C1 segment of cervical spinal cord (tissue), 14 donors: Measurements from ENCODE around the gene TP53BP1.

Source experiments
- DNase-seq, 14 donors: peaks; one replicate each; lab custom pipeline; 2025; lab: John Stamatoyannopoulos, UW

The TP53BP1 gene

DNA sequence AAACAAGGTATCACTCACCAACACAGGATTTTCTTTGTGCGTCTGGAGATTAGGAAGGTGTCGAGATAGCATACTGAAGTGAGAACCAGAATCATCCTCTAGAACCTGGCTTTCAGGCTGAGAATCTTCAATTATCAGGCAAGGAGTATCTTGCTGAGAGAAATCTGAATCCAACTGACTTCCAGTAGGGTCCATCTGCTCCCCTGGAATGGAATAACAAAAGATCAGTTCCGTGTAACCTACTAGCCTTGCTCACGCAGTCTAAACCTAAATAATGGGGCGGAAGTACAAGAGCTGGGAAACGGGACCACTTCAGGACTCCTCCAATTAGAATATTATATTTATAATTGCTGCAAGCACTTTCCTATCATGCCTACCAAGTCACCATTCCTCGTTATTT lies 690 bp downstream of the TP53BP1 start:
- DNase-seq: peak in 1 of 14 donors; percentile 30

DNA sequence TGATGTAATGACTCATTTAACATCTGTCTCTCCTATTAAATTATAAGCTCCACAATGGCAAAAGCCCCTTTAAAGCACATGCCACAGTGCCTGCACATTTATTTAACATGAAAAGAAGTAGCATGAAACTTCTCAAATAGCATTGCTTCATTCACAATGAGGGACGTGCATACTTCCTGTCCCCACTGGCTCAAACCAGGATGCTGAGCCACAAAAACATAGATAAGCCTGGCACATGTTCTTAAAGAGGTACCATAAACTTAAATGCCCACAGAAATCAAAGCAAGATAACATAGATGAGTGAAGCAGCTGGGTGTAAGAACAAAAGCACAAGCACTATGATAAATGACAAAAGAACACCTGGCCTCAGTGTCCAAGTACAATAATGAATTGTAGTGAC lies 3.8 kb downstream of the TP53BP1 start:
- no peak for DNase-seq

DNA sequence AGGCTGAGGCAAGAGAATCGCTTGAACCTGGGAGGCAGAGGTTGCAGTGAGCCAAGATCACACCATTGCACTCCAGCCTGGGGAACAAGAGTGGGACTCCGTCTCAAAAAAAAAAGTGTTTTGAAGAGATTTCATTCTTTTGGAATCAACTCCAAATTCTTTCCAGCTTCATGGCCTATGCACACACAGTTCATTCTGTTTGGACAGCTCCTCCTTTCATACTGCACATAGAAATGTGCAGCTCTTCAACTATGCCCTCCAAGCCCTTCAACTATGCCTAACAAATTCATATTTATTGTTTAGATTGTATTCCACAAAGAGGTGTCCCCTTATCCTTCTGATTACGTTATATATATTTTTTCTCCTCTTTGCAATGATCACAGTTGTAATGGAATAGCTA lies 4.2 kb downstream of the TP53BP1 start:
- DNase-seq: no peak

DNA sequence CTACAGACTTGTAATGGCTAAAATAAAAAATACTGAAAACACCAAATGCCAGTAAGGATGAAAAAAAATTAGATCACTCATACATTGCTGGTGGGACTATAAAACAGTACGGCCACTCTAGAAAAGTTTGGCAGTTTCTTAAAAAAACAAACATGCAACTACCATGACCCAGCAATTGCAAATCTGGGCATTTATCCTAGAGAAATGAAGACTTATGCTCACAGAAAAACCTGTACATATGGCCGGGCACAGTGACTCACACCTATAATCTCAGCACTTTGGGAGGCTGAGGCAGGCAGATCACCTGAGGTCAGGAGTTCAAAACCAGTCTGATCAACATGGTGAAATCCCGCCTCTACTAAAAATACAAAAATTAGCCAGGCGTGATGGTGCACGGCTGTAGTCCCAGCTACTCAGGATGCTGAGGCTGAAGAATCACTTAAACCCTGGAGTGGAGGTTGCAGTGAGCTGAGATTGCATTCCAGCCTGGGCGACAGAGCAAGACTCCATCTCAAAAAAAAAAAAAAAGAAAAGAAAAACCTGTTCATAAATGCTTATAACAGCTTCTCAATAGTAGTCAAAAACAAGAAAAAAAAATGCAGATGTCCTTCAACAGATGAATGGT lies 5.6 kb downstream of the TP53BP1 start:
- DNase-seq: no peak

DNA sequence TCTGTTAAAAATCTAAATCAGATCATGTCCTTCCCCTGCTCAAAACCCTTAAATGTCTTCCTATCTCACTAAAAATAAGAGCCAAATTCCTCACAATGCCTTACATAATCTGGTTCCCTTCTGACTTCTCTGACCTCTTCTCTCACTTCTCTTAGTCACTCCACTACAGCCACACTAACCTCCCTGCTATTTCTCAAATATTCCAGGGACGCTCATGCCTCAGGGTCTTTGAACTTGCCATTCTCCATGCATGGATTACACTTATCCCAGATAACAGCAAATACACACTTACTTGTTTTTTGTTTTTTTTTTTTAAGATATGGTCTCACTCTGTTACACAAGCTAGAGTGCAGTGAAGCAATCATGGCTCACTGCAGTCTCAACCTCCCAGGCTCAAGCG lies 8.5 kb downstream of the TP53BP1 start:
- DNase-seq: no peak

DNA sequence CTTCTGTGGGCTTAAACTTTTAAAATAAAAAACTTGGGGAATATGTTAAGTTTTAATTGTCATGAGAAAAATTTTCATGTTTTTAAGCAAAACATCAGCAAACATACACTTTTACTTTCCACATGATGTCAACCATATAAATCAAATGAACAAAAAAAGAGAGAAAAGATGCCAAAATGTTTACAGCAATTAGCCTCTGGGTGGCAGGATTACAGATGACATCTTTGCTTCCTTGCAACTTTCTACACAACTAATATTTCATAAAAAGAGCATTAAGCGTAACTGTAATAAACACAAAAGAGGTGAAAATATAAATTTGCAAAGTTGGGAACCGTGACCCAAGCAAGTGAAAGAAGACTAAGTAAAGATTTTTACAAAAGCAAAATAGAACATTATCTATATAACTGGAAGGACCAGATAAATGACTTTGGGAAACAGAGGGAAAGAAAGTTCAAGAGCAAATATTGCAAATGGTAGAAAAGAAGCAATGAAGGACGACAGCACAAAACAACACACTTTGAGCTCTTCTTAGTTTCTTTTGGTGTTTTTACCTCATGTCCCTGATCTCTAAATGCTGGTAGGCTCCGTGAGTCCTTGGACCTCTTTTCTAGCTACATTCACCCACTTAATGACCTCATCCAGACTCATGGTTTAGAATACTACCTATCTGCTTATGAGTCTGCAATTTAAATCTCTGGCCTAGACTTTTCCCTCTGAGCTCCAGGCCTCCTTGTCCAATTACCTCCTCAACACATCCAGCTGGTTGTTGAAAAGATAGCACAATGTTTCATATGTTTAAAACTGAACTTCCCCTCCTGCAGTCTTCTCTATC lies 9.4 kb downstream of the TP53BP1 start:
- peak in 1 of 14 donors; percentile 10 for DNase-seq

DNA sequence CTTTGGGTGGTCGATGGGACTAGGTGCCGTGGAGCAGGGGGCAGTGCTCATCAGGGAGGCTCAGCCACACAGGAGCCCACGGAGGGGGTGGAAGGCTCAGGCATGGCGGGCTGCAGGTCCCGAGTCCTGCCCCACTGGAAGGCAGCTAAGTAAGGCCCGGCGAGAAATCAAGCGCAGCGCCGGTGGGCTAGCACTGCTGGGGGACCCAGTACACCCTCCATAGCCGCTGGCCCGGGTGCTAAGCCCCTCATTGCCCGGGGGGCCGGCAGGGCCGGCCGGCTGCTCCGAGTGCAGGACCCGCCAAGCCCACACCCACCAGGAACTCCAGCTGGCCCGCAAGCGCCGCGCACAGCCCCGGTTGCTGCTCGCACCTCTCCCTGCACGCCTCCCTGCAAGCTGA lies 19.1 kb downstream of the TP53BP1 start:
- DNase-seq: no peak

DNA sequence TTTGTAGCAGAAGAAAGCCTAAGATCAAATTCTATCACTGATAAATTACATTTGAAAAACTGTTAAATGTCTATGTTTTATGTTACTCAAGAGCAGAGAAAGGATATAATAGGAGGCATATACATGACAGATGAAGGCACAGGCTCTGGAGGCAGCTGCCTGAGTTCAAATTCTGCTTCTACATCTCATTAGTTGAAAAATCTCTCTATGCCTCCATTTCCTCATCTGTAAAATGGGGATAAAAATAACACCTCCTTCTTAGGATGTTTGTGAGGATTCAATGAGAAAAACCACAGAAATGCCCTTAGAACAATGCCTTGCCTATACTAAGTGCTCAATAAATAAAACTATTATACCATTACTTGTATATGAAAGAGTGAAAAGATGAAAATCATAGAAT lies 21.0 kb downstream of the TP53BP1 start:
- DNase-seq: no peak

DNA sequence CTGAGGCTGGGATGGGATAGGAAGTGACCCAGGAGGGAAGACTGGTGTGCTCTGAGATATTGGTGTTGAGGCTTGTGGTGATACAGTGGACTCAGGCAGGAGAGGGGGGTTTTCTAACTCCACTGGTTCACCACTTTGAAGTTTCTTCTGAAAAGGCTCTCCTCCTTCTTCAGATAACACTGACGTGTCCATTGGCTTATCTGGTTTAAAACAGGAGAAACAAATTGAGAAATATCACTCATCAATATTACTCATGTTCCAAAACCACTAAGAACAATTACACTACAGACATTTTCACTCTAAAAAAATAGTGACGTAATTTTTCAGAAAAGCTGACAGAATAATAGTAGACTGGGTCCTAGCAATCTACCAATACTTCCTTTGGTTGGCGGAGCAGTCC lies 23.1 kb downstream of the TP53BP1 start:
- no peak for DNase-seq

DNA sequence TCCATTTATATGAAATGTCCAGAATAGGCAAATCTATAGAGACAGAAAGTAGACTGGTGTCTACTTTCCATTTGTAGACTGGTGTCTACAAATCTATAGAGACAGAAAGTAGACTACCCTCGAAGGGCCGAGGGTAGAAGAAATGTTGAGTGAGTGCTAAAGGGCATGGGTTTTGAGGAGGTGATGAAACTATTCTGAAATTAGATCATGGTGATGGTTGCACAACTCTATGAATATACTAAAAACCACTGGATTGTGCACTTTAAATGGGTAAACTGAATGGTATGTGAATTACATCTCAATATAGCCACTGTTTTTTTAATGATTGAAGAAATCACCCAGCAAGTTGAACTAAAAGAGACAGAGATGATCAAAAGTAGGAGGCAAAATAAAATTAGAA lies 27.9 kb downstream of the TP53BP1 start:
- no peak for DNase-seq

DNA sequence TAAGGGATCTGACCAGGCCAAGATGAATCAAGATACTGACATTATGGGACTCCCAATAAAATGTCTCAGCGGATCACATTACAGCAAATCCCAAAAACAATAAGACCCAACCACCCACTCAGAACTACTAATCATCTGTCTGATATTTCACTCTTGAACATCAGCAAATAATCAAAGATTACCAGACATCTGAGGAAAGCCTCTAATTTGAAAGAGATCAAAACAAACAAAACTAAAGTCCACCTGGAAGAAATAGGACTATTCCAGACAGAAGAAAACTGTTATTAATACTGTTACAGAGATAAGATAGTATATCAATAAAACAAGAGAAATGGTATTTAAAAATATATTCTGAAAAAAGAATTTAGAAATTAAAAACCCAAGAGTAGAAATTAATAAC lies 29.0 kb downstream of the TP53BP1 start:
- no peak for DNase-seq

DNA sequence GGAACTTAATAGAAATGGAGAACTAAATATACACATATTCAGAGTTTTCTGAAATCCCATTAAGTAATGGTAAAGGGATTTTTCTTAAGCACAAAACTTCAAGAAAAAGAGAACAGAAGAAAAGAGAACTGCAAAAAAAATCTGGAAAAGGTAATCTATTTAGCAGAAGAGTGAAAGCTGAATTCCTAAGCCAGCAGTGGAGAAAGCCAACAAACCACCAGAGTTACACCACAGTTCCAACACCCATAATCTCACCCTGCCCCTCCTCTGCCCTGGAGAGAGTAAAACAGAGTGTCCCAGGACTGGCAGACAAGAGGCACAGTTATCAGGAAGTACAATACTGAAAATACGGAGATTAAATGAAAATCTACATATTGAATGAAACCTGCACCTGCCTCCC lies 29.4 kb downstream of the TP53BP1 start:
- no peak for DNase-seq

DNA sequence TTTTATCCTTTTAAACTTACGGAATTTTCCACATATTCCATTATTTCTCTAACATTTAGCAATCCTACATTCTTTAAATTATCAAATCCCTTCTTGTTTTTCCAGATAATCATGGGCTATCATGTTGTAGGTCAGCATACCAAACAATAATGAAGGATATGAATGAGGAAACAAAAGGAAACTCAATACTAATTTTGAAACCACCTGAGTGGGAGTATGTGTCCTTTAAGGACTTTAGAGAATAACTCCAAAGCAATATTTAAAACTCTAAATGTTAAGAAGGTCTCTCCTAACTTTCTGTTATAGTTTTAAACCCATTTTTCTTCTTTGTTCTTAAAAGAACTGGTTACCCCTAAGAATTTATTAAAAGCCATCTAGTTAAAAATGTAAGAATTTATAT lies 43.0 kb downstream of the TP53BP1 start:
- no peak for DNase-seq

DNA sequence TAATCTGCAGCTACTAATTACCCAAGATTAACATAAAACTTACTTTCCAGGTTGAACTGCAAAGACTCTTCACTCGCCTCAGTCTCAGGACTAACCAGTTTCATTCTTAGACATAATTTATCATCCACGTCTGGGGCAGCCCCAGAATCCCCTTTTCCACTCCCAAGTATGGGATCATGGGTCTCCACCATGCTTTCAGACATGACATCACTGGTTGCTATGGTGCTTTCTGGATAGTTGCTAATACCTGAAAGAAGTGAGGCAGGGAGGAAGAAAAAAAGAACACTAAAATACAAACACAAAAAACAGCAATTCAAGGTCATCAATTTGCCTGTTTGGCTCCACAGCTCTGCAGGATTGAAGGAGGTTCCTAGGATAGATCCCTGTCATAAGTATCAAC lies 46.6 kb downstream of the TP53BP1 start:
- DNase-seq: no peak

DNA sequence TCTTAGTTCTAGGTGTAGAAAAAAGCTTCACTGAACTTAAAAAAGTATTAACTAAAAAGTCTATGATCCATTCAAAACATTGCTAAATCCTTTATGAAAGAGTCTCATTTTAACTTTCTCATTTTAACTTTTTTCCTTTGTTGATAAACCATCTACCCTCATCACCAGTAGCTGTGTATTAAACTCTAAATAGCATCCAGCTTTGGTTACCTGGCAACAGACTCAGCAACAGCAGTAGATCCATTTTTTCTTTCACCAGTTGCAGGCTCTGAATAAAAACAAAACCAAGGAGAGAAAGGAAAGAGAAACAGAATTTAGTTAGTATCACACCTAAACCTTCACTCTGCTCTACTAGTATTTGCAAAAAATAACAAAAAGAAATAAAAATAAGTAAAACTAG lies 51.6 kb downstream of the TP53BP1 start:
- DNase-seq: peak in 1 of 14 donors; percentile 21

DNA sequence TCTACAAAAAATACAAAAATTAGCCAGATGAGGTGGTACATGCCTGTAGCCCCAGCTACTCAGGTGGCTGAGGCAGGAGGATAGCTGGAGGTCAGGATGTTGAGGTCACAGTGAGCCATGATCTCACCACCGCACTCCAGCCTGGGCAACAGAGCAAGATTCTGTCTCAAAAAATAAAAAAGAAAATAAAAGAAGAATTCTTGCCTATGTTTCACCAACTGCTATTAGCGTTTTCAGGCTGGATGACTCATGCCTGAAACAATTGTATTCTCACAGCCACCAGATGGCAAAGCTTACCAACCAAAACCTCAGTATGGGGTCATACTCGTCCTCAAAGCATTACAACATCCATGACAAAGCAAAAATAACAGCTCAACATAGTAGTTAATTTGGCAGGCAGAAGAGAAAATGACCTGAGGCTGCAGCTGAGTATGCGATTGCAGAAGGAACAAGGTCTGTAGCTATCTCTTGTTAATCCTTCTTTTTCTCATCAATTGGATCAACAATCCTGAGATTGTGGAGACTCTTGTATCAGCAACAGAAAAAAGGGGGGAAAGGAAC lies 52.2 kb downstream of the TP53BP1 start:
- DNase-seq: peak in 12 of 14 donors; percentile 2 to 76 (median 31)

DNA sequence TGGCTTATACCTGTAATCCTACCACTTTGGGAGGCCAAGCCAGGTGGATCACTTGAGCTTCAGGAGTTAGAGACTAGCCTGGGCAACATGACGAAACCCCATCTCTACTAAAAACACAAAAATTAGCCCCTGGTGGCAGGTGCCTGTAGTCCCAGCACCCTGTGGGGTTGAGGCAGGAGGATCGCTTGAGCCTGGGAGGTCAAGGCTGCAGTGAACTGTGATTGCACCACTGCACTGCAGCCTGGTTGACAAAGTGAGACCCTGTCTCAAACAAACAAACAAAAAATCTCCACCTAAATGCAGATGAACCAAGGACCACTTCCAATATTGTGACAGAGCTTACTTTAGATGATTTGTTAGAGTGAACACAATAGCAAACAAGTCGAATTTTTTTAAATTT lies 53.7 kb downstream of the TP53BP1 start:
- DNase-seq: no peak

DNA sequence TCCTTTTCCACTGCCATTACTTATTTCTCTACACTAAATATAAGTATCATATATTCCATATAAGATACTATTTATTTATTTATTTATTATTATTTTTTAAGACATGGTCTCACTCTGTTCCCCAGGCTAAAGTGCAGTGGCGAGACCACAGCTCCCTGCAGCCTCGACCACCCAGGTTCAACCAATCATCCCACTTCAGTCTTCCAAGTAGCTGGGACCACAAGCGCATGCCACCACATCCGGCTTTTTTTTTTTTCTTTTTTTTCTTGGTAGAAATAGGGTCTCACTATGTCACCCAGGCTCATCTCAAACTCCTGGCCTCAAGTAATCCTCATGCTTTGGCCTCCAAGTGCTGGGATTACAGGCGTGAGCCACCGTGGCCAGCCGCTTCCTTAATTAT lies 56.6 kb downstream of the TP53BP1 start:
- DNase-seq: no peak

DNA sequence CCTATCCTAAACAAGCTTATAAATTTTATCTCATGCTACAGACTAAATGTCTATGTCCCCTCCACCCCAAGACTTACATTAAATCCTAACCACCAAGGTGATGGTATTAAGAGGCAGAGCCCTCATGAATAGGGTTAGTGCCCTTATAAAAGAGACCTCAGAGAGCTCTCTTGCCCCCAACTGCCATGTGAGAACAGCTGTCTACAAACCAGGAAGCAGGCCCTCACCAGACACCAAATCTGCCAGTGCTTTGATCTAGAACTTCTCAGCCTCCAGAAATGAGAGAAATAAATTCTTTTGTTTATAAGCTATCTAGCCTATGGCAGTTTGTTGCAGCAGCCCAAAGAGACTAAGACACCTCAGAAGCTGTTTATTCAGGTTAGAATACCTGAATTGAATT lies 58.5 kb downstream of the TP53BP1 start:
- no peak for DNase-seq

DNA sequence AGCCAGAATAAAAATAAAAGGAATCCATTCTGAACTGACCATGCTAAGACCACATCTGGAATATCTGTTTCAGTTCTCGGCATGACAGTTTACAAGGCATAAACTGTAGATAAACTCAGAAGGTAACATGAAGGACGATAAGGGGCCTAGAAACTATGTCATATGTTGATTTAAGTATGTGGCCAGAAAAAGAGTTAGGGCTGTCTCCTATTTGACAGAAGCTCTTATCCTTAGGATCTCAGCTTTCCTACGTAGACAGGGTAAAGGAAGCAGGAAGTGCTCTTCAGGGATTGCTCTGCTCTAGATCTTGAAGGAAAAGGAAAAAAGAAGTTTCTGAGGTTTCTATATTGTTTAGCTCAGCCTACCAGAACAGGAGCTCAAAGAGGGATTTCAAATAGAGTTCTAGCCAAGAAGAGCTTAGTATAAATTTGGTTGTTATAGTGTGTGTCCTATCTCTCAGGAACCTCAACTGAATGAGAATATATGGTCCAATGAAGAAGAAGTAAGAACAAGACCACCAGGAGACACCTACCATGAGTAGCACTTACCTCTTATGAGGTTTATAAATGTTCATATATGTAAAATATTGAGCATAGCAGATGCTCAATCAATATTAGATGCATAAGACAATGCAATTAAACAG lies 59.2 kb downstream of the TP53BP1 start:
- no peak for DNase-seq

DNA sequence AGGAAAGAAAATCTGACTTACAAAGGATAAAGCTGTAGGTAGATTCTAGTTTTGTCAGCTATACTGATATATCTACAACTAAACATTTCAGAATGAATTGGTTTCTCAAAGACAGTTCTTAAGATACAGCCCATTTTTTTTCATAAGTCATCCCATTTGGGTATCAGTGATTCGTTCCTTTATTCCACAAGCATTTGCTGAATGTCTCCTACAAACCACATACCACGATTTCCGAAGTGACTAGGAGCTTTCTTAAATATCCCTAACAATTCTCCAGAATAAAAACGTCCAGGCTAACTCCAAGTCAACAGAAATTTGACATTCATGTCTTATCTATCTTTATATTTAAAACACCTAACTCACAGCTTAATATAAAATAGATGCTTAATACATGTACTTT lies 59.8 kb downstream of the TP53BP1 start:
- DNase-seq: no peak

DNA sequence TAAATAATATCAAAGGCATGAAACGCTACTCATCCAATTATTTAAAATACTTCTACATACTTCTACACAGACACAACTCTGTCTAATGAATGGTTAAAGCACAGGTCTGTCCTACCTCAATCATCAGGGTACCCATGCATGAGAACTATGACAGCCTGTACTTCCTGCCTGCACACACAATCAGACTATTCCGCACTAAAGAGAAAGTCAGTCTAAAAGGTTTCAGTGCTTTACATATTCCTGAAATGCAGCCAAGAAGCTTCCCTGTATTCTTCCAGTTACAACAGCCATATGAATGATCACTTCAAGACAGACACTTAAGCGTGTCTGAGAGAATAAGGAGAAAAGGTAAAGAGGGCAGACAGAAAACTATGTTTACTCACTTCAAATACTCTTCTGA lies 63.3 kb downstream of the TP53BP1 start:
- no peak for DNase-seq

DNA sequence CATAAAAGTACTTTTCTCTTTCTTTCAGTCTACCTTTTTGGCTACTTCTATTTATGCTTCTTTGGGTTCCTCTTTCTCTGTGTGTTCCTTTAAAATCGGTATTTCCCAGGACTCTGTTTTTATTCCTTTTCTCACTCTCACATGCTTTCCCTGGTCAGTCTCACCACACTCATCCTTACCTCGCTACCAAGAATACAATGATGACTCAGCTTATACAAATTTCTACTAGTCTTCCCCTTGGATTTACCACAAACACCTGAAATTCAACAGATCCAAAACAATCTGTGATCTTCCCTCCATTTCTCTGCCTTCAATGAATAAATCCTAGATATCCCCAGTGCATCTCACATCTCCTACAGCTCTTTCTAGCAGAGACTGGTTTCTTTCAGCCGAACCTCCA lies 69.2 kb downstream of the TP53BP1 start:
- DNase-seq: no peak
